ENCODE data around the gene ERCC3. TPM values are rescaled to one million over a fixed set of nuclear protein-coding genes. Genes with fewer than 3 reads are reported as not detected.

ERCC3 gene
- total RNA-seq, 1 donor from 2014 or later = 68.9 TPM

GRCh38 chr2:127310980-127311379, 17.0 kb upstream of the ERCC3 start:
- Mint-ChIP-seq H3K36me3 (peaks cover 24% of the 10 kb centered on the region), H3K27ac (no peak overlapping the region), H3K27me3 (ENCODE audit: insufficient read depth, low read depth) (peaks cover 2% of the 10 kb centered on the region), H3K9me3 (no peaks in the 10 kb centered on the region), H3K4me1 (no peaks in the 10 kb centered on the region), H3K4me3 (no peak overlapping the region)
- H3K9me3 ChIP-seq (ENCODE audit: low read depth) = no peaks in the 10 kb centered on the region
- H3K4me3 ChIP-seq = no peak overlapping the region
- H3K4me2 ChIP-seq = no peak overlapping the region
- no peaks in the 10 kb centered on the region for H3K79me2 ChIP-seq (ENCODE audit: low read depth)
- H3K4me1 ChIP-seq = peaks cover 6% of the 10 kb centered on the region
- H2AFZ ChIP-seq (replicated peaks) = no peak overlapping the region
- no peaks in the 10 kb centered on the region for H4K20me1 ChIP-seq (ENCODE audit: low read depth)
- DNase-seq (ENCODE audit: low spot score) = no peak
- no peak overlapping the region for H3K9ac ChIP-seq
- no peak overlapping the region for H3K27ac ChIP-seq
- H3F3A ChIP-seq (ENCODE audit: low read depth) = peaks cover 4% of the 10 kb centered on the region
- TF ChIP-seq EZH2 (IDR thresholded peaks at IDR 0.05) = no peak
- peaks cover 11% of the 10 kb centered on the region for H3K36me3 ChIP-seq
- no peaks in the 10 kb centered on the region for H3K27me3 ChIP-seq

- H3K36me3 Mint-ChIP-seq = peaks cover 15% of the 10 kb centered on the region
- no peak overlapping the region for H3K27ac Mint-ChIP-seq
- Histone ChIP-seq H2AFZ (replicated peaks) (no peak overlapping the region), H3K4me1 (peaks cover 6% of the 10 kb centered on the region), H3K9ac (no peak overlapping the region), H3K79me2 (ENCODE audit: low read depth) (no peaks in the 10 kb centered on the region), H3K36me3 (peaks cover 11% of the 10 kb centered on the region), H3K9me3 (ENCODE audit: low read depth) (no peaks in the 10 kb centered on the region), H3K27ac (no peak overlapping the region), H3F3A (ENCODE audit: low read depth) (peaks cover 4% of the 10 kb centered on the region), H4K20me1 (ENCODE audit: low read depth) (no peaks in the 10 kb centered on the region), H3K27me3 (no peaks in the 10 kb centered on the region), H3K4me3 (no peak overlapping the region), H3K4me2 (no peak overlapping the region)
- TF ChIP-seq EZH2 (IDR thresholded peaks at IDR 0.05) (no peak), EZH2phosphoT487 (IDR thresholded peaks at IDR 0.05) (no peak), CTCF (IDR thresholded peaks at IDR 0.05) (no peak)
- no peaks in the 10 kb centered on the region for H3K27me3 Mint-ChIP-seq (ENCODE audit: insufficient read depth, low read depth)
- H3K4me1 Mint-ChIP-seq = no peaks in the 10 kb centered on the region
- no peaks in the 10 kb centered on the region for H3K9me3 Mint-ChIP-seq
- H3K4me3 Mint-ChIP-seq = no peak overlapping the region
- no peak for DNase-seq (ENCODE audit: low spot score)
Observed at GRCh38 chr2:127309468-127309867, 15.5 kb upstream of the ERCC3 start.

- Histone ChIP-seq H4K20me1 (ENCODE audit: low read depth) (no peaks in the 10 kb centered on the region), H3K9ac (no peak overlapping the region), H3K4me1 (peaks cover 6% of the 10 kb centered on the region), H3F3A (ENCODE audit: low read depth) (peaks cover 4% of the 10 kb centered on the region), H3K4me3 (no peak overlapping the region), H2AFZ (replicated peaks) (no peak overlapping the region), H3K79me2 (ENCODE audit: low read depth) (no peaks in the 10 kb centered on the region), H3K4me2 (no peak overlapping the region), H3K36me3 (peaks cover 11% of the 10 kb centered on the region), H3K27me3 (no peaks in the 10 kb centered on the region), H3K9me3 (ENCODE audit: low read depth) (no peaks in the 10 kb centered on the region), H3K27ac (no peak overlapping the region)
- Mint-ChIP-seq H3K36me3 (peaks cover 9% of the 10 kb centered on the region), H3K9me3 (no peaks in the 10 kb centered on the region), H3K4me3 (no peak overlapping the region), H3K27me3 (ENCODE audit: insufficient read depth, low read depth) (no peaks in the 10 kb centered on the region), H3K4me1 (no peaks in the 10 kb centered on the region), H3K27ac (no peak overlapping the region)
- TF ChIP-seq CTCF (IDR thresholded peaks at IDR 0.05) (no peak), EZH2 (IDR thresholded peaks at IDR 0.05) (no peak), EZH2phosphoT487 (IDR thresholded peaks at IDR 0.05) (no peak)
- DNase-seq (ENCODE audit: low spot score) = no peak
Observed at GRCh38 chr2:127308586-127309138, 14.7 kb upstream of the ERCC3 start.

- H3K4me3 ChIP-seq = no peak overlapping the region
- no peaks in the 10 kb centered on the region for H3K4me1 ChIP-seq
- H3K27me3 ChIP-seq = no peaks in the 10 kb centered on the region
- H3K27ac ChIP-seq = no peak overlapping the region
- Mint-ChIP-seq H3K4me3 (no peak overlapping the region), H3K36me3 (peaks cover 4% of the 10 kb centered on the region), H3K9me3 (no peaks in the 10 kb centered on the region), H3K4me1 (no peaks in the 10 kb centered on the region), H3K27me3 (ENCODE audit: insufficient read depth, low read depth) (no peaks in the 10 kb centered on the region), H3K27ac (no peak overlapping the region)
- no peaks in the 10 kb centered on the region for H3K9me3 ChIP-seq (ENCODE audit: low read depth)
- no peaks in the 10 kb centered on the region for H4K20me1 ChIP-seq (ENCODE audit: low read depth)
- H3K4me2 ChIP-seq = no peak overlapping the region
- H3K9ac ChIP-seq = no peak overlapping the region
- no peak overlapping the region for H2AFZ ChIP-seq (replicated peaks)
- H3K36me3 ChIP-seq = peaks cover 11% of the 10 kb centered on the region
- no peak for DNase-seq (ENCODE audit: low spot score)
- no peaks in the 10 kb centered on the region for H3K79me2 ChIP-seq (ENCODE audit: low read depth)
- TF ChIP-seq EZH2 (IDR thresholded peaks at IDR 0.05) = no peak
- TF ChIP-seq EZH2phosphoT487 (IDR thresholded peaks at IDR 0.05) = no peak
- no peak for TF ChIP-seq CTCF (IDR thresholded peaks at IDR 0.05)
- peaks cover 4% of the 10 kb centered on the region for H3F3A ChIP-seq (ENCODE audit: low read depth)
Observed at GRCh38 chr2:127305990-127306585, 12.1 kb upstream of the ERCC3 start.
